Neuronal stem cell (in vitro differentiated cells): Measurements from ENCODE around the gene POLG2.
"Not testable (repeated sequence)": the region's sequence is repeated elsewhere in the genome, so short reads cannot be mapped to it uniquely, and the experiment has no call there.

Source experiments
- DNase-seq: peaks from one replicate; pipeline ENCODE4 v3.0.0-alpha.2; 2013; ENCODE audit warnings: low spot score
- H2AFZ ChIP-seq: one replicate; pipeline ENCODE4 v1.6.1; 2013; ENCODE audit warnings: mild to moderate bottlenecking, low read length, inconsistent platforms
- H2AK5ac ChIP-seq: 2 replicates; pipeline ENCODE4 v1.6.1; 2013; ENCODE audit warnings: low read depth, mild to moderate bottlenecking, inconsistent platforms, low read length, moderate library complexity, mixed read lengths
- H2BK120ac ChIP-seq: 2 replicates; pipeline ENCODE4 v1.6.1; 2013; ENCODE audit warnings: low read depth, mild to moderate bottlenecking, inconsistent platforms, low read length, moderate library complexity, mixed read lengths
- H2BK12ac ChIP-seq: one replicate; pipeline ENCODE4 v1.6.1; 2013; ENCODE audit warnings: low read length, inconsistent platforms
- H2BK15ac ChIP-seq: 2 replicates; pipeline ENCODE4 v1.6.1; 2013; ENCODE audit warnings: mild to moderate bottlenecking, low read length, inconsistent platforms, mixed read lengths
- H2BK5ac ChIP-seq: one replicate; pipeline ENCODE4 v1.6.1; 2013; ENCODE audit warnings: inconsistent platforms, mild to moderate bottlenecking, low read length, moderate library complexity
- H3K14ac ChIP-seq: one replicate; pipeline ENCODE4 v1.6.1; 2013; ENCODE audit warnings: low read length, inconsistent platforms
- H3K18ac ChIP-seq: 2 replicates; pipeline ENCODE4 v1.6.1; 2013; ENCODE audit warnings: low read length, inconsistent platforms
- H3K23ac ChIP-seq: 2 replicates; pipeline ENCODE4 v1.6.1; 2013; ENCODE audit warnings: low read depth, mild to moderate bottlenecking, mixed read lengths, low read length, inconsistent platforms; ENCODE audit not compliant: poor library complexity
- H3K27ac ChIP-seq: replicated peaks from 3 replicates; pipeline ENCODE4 v1.5.1; 2013; ENCODE audit warnings: low read length, inconsistent platforms
- H3K27me3 ChIP-seq, 3 experiments: 2 replicates each; pipeline ENCODE4 v1.6.1; 2013; ENCODE audit warnings: low read length in 3 of 3, mild to moderate bottlenecking in 2 of 3, inconsistent platforms in 1 of 3, low read depth in 1 of 3, mixed read lengths in 1 of 3, moderate library complexity in 1 of 3; ENCODE audit not compliant: control insufficient read depth in 3 of 3, insufficient read depth in 3 of 3
- H3K36me3 ChIP-seq, 2 donors: replicated peaks in 1 of 2; 2 replicates each; pipeline ENCODE4 v1.6.1; 2013; ENCODE audit warnings: low read length in 2 of 2; ENCODE audit not compliant: control insufficient read depth in 2 of 2, insufficient read depth in 2 of 2
- H3K4ac ChIP-seq: 2 replicates; pipeline ENCODE4 v1.6.1; 2013; ENCODE audit warnings: inconsistent platforms, mild to moderate bottlenecking, low read length, moderate library complexity
- H3K4me1 ChIP-seq, 2 donors: 1 replicate in 1 of 2; 2 replicates in 1 of 2; pipeline ENCODE4 v1.6.1; 2013; ENCODE audit warnings: low read length in 2 of 2, low read depth in 1 of 2; ENCODE audit not compliant: control insufficient read depth in 2 of 2, insufficient read depth in 1 of 2
- H3K4me2 ChIP-seq: one replicate; pipeline ENCODE4 v1.6.1; 2013; ENCODE audit warnings: mild to moderate bottlenecking, low read length, inconsistent platforms; ENCODE audit not compliant: insufficient read depth, poor library complexity, severe bottlenecking
- H3K4me3 ChIP-seq, 2 donors: 2 replicates each; pipeline ENCODE4 v1.5.1; 2013; ENCODE audit warnings: low read length in 2 of 2, mild to moderate bottlenecking in 2 of 2, inconsistent platforms in 1 of 2, moderate library complexity in 1 of 2
- H3K79me1 ChIP-seq: one replicate; pipeline ENCODE4 v1.6.1; 2013; ENCODE audit warnings: low read depth, mild to moderate bottlenecking, inconsistent platforms, low read length, moderate library complexity
- H3K9ac ChIP-seq: one replicate; pipeline ENCODE4 v1.6.1; 2013; ENCODE audit warnings: mild to moderate bottlenecking, low read depth, low read length, inconsistent platforms; ENCODE audit not compliant: poor library complexity
- H3K9me3 ChIP-seq, 2 donors: replicated peaks in 1 of 2; 2 replicates each; pipeline versions ENCODE3 to v1.6.1; 2013; ENCODE audit warnings: low read length in 2 of 2, mild to moderate bottlenecking in 2 of 2, inconsistent platforms in 1 of 2, low read depth in 1 of 2, mixed read lengths in 1 of 2, moderate library complexity in 1 of 2; ENCODE audit not compliant: control insufficient read depth in 2 of 2, insufficient read depth in 1 of 2
- H4K8ac ChIP-seq: one replicate; pipeline ENCODE4 v1.6.1; 2013; ENCODE audit warnings: low read depth, mild to moderate bottlenecking, inconsistent platforms, low read length, moderate library complexity
- H4K91ac ChIP-seq: one replicate; pipeline ENCODE4 v1.6.1; 2013; ENCODE audit warnings: low read length, low read depth, mild to moderate bottlenecking, inconsistent platforms; ENCODE audit not compliant: poor library complexity
- WGBS, 2 donors: extraction: QIAGEN DNeasy Blood & Tissue Kit; methylation state at CpG; one replicate each; pipeline ENCODE4 v1.1.7; 2013; ENCODE audit warnings: missing lambda C conversion rate in 2 of 2, mixed read lengths in 1 of 2; ENCODE audit not compliant: insufficient read length in 2 of 2, insufficient replicate concordance in 1 of 2; ENCODE audit errors: extremely low coverage in 2 of 2; 5-methylcytosine and 5-hydroxymethylcytosine counted together

The POLG2 gene

GRCh38 chr17:64442541-64442971 lies 54.3 kb downstream of the POLG2 start:
- Histone ChIP-seq H2BK15ac (no peak overlapping the region), H3K18ac (no peak overlapping the region), H2BK5ac (no peak overlapping the region), H3K79me1 (no peaks in the 10 kb centered on the region), H3K14ac (no peak overlapping the region), H4K91ac (no peak overlapping the region), H3K27ac (no peak overlapping the region), H3K27me3 (no peaks in the 10 kb centered on the region), H3K4me3 (no peak overlapping the region), H4K8ac (no peak overlapping the region), H3K4me2 (no peak overlapping the region), H3K4ac (no peak overlapping the region), H3K9ac (no peak overlapping the region), H2AK5ac (no peak overlapping the region), H3K36me3 (no peaks in the 10 kb centered on the region), H3K4me1 (no peaks in the 10 kb centered on the region), H3K9me3 (peaks cover 9% of the 10 kb centered on the region in 2 donors), H2BK12ac (no peak overlapping the region), H3K23ac (no peak overlapping the region), H2BK120ac (no peak overlapping the region), H2AFZ (no peak overlapping the region)
- DNase-seq, result no peak
- no CpG with 5 or more reads among the region's 3 CpGs for WGBS, 2 donors

- Histone ChIP-seq H2BK120ac (no peak overlapping the region), H3K23ac (no peak overlapping the region), H3K9me3 (peaks cover 14 to 15% of the 10 kb centered on the region in 2 donors), H3K9ac (no peak overlapping the region), H3K79me1 (no peaks in the 10 kb centered on the region), H2AK5ac (no peak overlapping the region), H3K18ac (no peak overlapping the region), H3K27me3 (no peaks in the 10 kb centered on the region), H2AFZ (no peak overlapping the region), H3K36me3 (no peaks in the 10 kb centered on the region), H3K27ac (no peak overlapping the region), H3K4me2 (no peak overlapping the region), H2BK5ac (no peak overlapping the region), H3K4me3 (no peak overlapping the region), H4K91ac (no peak overlapping the region), H3K14ac (no peak overlapping the region), H2BK12ac (no peak overlapping the region), H2BK15ac (no peak overlapping the region), H3K4ac (no peak overlapping the region), H4K8ac (no peak overlapping the region), H3K4me1 (no peaks in the 10 kb centered on the region)
- DNase-seq, result no peak
- WGBS, 2 donors, result no CpG with 5 or more reads among the region's 10 CpGs
Measured at GRCh38 chr17:64441772-64442540, 54.9 kb downstream of the POLG2 start.

GRCh38 chr17:64439956-64440355 lies 56.9 kb downstream of the POLG2 start:
- Histone ChIP-seq H2BK5ac (no peak overlapping the region), H3K23ac (no peak overlapping the region), H4K91ac (no peak overlapping the region), H3K14ac (no peak overlapping the region), H4K8ac (no peak overlapping the region), H3K79me1 (no peaks in the 10 kb centered on the region), H2BK120ac (no peak overlapping the region), H2BK12ac (no peak overlapping the region), H3K4me3 (no peak overlapping the region), H2AK5ac (no peak overlapping the region), H3K9ac (no peak overlapping the region), H3K36me3 (no peaks in the 10 kb centered on the region), H3K9me3 (peaks cover 14 to 16% of the 10 kb centered on the region in 2 donors), H3K4me1 (no peaks in the 10 kb centered on the region), H3K18ac (no peak overlapping the region), H3K27me3 (no peaks in the 10 kb centered on the region), H3K27ac (no peak overlapping the region), H2AFZ (no peak overlapping the region), H3K4me2 (no peak overlapping the region), H2BK15ac (no peak overlapping the region), H3K4ac (no peak overlapping the region)
- no CpG with 5 or more reads among the region's 2 CpGs for WGBS, 2 donors
- no peak for DNase-seq

GRCh38 chr17:64439521-64439920 lies 57.3 kb downstream of the POLG2 start:
- H3K4me3 ChIP-seq, H4K8ac ChIP-seq, H3K4me1 ChIP-seq, H3K36me3 ChIP-seq, H2BK15ac ChIP-seq, H3K4ac ChIP-seq, H3K27me3 ChIP-seq, H3K14ac ChIP-seq, H2AFZ ChIP-seq, H3K79me1 ChIP-seq, H3K23ac ChIP-seq, H3K9ac ChIP-seq, H2BK12ac ChIP-seq, H2BK120ac ChIP-seq, H3K27ac ChIP-seq, H2BK5ac ChIP-seq, DNase-seq, H2AK5ac ChIP-seq, H3K4me2 ChIP-seq, H3K18ac ChIP-seq, H4K91ac ChIP-seq: not testable (repeated sequence)
- H3K9me3 ChIP-seq, result peaks cover 14 to 16% of the 10 kb centered on the region in 2 donors
- no CpG with 5 or more reads among the region's 1 CpG for WGBS, 2 donors
